ENCODE results near the gene GGTLC2. TPM values are rescaled to one million over a fixed set of nuclear protein-coding genes. Genes with fewer than 3 reads are reported as not detected.
"Not testable (repeated sequence)": the region's sequence is repeated elsewhere in the genome, so short reads cannot be mapped to it uniquely, and the experiment has no call there.

Gene GGTLC2
- total RNA-seq, 1 donor from 2014 or later = not detected

- Histone ChIP-seq H3K27me3 (ENCODE audit: control insufficient read depth, insufficient read depth, low read length) (no peaks in the 10 kb centered on the region), H3K4me3 (ENCODE audit: low read depth, low read length) (no peak overlapping the region), H3K36me3 (ENCODE audit: control insufficient read depth, insufficient read depth, low read length) (no peaks in the 10 kb centered on the region)
- no peak for DNase-seq (ENCODE audit: low read depth)
- TF ChIP-seq, protein P1, sequence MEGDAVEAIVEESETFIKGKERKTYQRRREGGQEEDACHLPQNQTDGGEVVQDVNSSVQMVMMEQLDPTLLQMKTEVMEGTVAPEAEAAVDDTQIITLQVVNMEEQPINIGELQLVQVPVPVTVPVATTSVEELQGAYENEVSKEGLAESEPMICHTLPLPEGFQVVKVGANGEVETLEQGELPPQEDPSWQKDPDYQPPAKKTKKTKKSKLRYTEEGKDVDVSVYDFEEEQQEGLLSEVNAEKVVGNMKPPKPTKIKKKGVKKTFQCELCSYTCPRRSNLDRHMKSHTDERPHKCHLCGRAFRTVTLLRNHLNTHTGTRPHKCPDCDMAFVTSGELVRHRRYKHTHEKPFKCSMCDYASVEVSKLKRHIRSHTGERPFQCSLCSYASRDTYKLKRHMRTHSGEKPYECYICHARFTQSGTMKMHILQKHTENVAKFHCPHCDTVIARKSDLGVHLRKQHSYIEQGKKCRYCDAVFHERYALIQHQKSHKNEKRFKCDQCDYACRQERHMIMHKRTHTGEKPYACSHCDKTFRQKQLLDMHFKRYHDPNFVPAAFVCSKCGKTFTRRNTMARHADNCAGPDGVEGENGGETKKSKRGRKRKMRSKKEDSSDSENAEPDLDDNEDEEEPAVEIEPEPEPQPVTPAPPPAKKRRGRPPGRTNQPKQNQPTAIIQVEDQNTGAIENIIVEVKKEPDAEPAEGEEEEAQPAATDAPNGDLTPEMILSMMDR (IDR thresholded peaks at IDR 0.05; ENCODE audit: insufficient read depth, low read length, poor library complexity, severe bottlenecking) = no peak
Measured at GRCh38 chr22:22682196-22682595, 37.8 kb downstream of the GGTLC2 start.

DNA sequence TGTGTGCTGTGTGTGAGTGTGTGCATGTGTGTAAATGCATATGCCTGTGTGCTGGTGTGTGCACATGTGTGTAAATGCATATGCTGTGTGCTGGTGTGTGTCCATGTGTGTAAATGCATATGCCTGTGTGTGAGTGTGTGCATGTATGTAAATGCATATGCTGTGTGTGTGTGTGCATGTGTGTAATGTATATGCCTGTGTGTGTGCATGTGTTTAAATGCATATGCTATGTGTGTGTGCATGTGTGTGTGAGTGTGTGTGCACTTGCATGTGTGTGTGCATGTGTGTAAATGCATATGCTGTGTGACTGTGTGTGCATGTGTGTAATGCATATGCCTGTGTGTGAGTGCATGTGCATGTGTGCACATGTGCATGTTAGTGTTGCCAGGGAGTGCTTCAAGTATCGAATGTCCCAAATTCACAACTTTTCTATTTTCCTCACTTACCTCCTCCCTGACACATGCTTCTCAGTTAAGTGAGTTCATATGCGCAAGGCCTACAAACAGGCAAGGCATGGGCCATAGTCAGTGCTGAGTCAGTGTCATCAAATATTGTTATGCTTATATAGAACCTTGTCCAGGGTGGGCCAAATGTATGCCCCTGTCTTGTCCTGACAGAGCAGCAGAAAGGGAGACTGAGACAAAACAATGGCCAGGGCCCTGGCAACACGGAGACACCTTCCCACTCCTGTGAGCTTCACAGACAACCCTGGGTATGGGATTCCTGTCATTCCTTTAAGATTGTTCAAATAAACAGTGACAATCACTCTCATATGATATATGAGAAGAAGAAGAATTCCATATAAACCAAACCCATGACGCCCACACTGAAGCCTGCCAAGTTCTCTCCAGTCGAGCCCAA is 38.6 kb downstream of the GGTLC2 start:
- TF ChIP-seq, protein P1 (IDR thresholded peaks at IDR 0.05; ENCODE audit: insufficient read depth, low read length, poor library complexity, severe bottlenecking) = no peak
- no peak for DNase-seq (ENCODE audit: low read depth)
- H3K36me3 ChIP-seq (ENCODE audit: control insufficient read depth, insufficient read depth, low read length) = no peaks in the 10 kb centered on the region
- H3K27me3 ChIP-seq (ENCODE audit: control insufficient read depth, insufficient read depth, low read length) = no peaks in the 10 kb centered on the region
- H3K4me3 ChIP-seq (ENCODE audit: low read depth, low read length) = no peak overlapping the region

GRCh38 chr22:22683668-22684361 is 39.4 kb downstream of the GGTLC2 start:
- TF ChIP-seq, protein P1 (IDR thresholded peaks at IDR 0.05; ENCODE audit: insufficient read depth, low read length, poor library complexity, severe bottlenecking) = no peak
- no peak overlapping the region for H3K4me3 ChIP-seq (ENCODE audit: low read depth, low read length)
- DNase-seq (ENCODE audit: low read depth) = no peak
- H3K36me3 ChIP-seq (ENCODE audit: control insufficient read depth, insufficient read depth, low read length) = no peaks in the 10 kb centered on the region
- no peaks in the 10 kb centered on the region for H3K27me3 ChIP-seq (ENCODE audit: control insufficient read depth, insufficient read depth, low read length)

DNA sequence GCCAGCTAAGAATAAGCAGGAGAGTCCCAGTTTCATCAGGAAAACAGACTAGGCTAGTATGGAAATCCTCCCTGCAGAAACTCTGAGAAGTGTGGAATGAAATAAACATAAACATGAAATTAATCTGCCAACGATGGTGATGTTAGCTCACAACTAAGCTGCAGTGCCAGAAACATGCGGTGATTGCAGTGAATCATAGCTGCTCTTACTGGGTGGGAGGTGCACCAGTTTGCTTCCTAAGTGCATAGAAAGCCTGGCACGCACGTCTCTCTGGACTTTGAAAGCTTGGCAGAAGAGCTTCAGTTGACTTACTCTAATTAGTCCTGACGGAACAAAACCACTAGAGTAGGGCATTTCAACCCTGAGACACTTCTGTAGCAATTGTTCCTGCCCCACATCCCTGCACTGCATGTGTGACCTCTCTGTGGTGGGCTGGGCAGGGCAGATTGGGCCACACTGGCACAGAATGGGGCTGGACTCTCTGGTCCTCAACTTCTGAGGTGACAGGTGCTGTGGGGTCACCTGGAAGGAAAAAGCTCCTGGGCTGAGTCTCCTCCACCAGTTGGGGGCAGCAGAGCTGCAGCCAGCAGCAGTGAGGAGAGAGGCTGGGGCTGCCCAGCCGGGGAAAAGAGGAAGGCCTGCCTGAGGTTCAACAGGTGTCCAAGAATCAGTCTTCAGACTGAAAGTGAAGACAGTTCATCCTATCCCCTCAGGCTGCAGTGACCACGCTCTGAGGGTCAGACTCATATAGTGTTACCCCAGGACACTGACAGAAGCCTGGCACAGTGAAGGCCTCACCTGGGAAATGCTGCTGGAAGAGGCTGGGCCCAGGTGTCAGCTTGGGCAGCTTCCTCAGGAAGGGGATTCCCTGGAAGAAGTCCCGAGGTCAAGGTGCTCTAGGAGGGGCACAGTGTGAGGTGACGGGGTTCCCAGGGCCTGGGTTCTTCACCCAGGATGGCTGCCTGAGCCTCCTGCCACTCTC is 40.5 kb downstream of the GGTLC2 start:
- TF ChIP-seq, protein P1 (IDR thresholded peaks at IDR 0.05; ENCODE audit: insufficient read depth, low read length, poor library complexity, severe bottlenecking) = peak; percentile 61
- H3K27me3 ChIP-seq (ENCODE audit: control insufficient read depth, insufficient read depth, low read length) = no peaks in the 10 kb centered on the region
- no peak for DNase-seq (ENCODE audit: low read depth)
- no peaks in the 10 kb centered on the region for H3K36me3 ChIP-seq (ENCODE audit: control insufficient read depth, insufficient read depth, low read length)
- H3K4me3 ChIP-seq (ENCODE audit: low read depth, low read length) = no peak overlapping the region

DNA sequence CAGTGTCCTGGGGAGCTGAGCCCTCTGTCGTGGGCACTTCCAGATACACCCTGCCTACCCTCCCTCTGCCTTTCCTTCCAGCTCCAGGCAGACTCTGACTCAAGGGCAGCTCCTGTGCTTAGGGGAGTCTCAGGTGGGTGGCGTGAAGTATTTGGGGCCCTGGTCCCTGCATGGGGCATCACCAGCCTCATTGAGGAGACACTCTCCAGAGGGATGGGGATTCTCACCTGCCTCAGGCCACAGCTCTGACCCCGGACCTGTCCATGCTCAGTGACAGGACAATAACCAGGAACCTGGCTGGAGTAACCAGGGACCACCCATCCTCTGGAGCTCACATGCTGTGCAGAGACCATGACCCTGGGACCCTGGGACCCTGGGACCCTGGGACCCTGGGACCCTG is 41.2 kb downstream of the GGTLC2 start:
- Histone ChIP-seq H3K36me3 (ENCODE audit: control insufficient read depth, insufficient read depth, low read length) (no peaks in the 10 kb centered on the region), H3K4me3 (ENCODE audit: low read depth, low read length) (no peak overlapping the region), H3K27me3 (ENCODE audit: control insufficient read depth, insufficient read depth, low read length) (no peaks in the 10 kb centered on the region)
- TF ChIP-seq, protein P1 (IDR thresholded peaks at IDR 0.05; ENCODE audit: insufficient read depth, low read length, poor library complexity, severe bottlenecking) = no peak
- DNase-seq (ENCODE audit: low read depth) = no peak

GRCh38 chr22:22686202-22687115 is 42.0 kb downstream of the GGTLC2 start:
- H3K36me3 ChIP-seq (ENCODE audit: control insufficient read depth, insufficient read depth, low read length); DNase-seq (ENCODE audit: low read depth); H3K27me3 ChIP-seq (ENCODE audit: control insufficient read depth, insufficient read depth, low read length); H3K4me3 ChIP-seq (ENCODE audit: low read depth, low read length): not testable (repeated sequence)

All from kidney epithelial cell (primary cell).